Neutrophil (primary cell): Measurements from ENCODE around the gene PPP1R3E.

Source experiments
- H3K27ac ChIP-seq: fragments of 200-600 bp; sonication (generic); 2 replicates; pipeline ENCODE4 v1.5.1; 2016; ENCODE audit warnings: mild to moderate bottlenecking, moderate library complexity
- H3K27me3 ChIP-seq: fragments of 200-600 bp; sonication (generic); 2 replicates; pipeline ENCODE4 v1.6.0; 2016; ENCODE audit warnings: mild to moderate bottlenecking
- H3K36me3 ChIP-seq: fragments of 200-600 bp; sonication (generic); 2 replicates; pipeline ENCODE4 v1.5.1; 2017
- H3K4me1 ChIP-seq, 2 experiments: fragments of 200-600 bp in 1 of 2; sonication (generic) in 1 of 2; 1 replicate in 1 of 2; 2 replicates in 1 of 2; pipeline versions ENCODE4 v1.5.1 to v1.6.1; 2013 to 2016; ENCODE audit warnings: low read depth in 1 of 2, low read length in 1 of 2, mild to moderate bottlenecking in 1 of 2, moderate library complexity in 1 of 2; ENCODE audit not compliant: control insufficient read depth in 1 of 2, insufficient read depth in 1 of 2
- H3K4me3 ChIP-seq, 2 experiments: fragments of 200-600 bp in 1 of 2; sonication (generic) in 1 of 2; 1 replicate in 1 of 2; 2 replicates in 1 of 2; pipeline ENCODE4 v1.5.1; 2013 to 2016; ENCODE audit warnings: low read depth in 1 of 2, low read length in 1 of 2, mild to moderate bottlenecking in 1 of 2, moderate library complexity in 1 of 2
- H3K9me3 ChIP-seq: fragments of 200-600 bp; sonication (generic); 2 replicates; pipeline ENCODE4 v1.5.1; 2016
- TF ChIP-seq, protein P1 (sequence below): fragments of 200-600 bp; sonication (generic); IDR thresholded peaks from 2 replicates; pipeline ENCODE4 v1.5.1; 2016; ENCODE audit warnings: antibody characterized with exemption

Gene PPP1R3E, protein sequence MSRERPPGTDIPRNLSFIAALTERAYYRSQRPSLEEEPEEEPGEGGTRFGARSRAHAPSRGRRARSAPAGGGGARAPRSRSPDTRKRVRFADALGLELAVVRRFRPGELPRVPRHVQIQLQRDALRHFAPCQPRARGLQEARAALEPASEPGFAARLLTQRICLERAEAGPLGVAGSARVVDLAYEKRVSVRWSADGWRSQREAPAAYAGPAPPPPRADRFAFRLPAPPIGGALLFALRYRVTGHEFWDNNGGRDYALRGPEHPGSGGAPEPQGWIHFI

DNA sequence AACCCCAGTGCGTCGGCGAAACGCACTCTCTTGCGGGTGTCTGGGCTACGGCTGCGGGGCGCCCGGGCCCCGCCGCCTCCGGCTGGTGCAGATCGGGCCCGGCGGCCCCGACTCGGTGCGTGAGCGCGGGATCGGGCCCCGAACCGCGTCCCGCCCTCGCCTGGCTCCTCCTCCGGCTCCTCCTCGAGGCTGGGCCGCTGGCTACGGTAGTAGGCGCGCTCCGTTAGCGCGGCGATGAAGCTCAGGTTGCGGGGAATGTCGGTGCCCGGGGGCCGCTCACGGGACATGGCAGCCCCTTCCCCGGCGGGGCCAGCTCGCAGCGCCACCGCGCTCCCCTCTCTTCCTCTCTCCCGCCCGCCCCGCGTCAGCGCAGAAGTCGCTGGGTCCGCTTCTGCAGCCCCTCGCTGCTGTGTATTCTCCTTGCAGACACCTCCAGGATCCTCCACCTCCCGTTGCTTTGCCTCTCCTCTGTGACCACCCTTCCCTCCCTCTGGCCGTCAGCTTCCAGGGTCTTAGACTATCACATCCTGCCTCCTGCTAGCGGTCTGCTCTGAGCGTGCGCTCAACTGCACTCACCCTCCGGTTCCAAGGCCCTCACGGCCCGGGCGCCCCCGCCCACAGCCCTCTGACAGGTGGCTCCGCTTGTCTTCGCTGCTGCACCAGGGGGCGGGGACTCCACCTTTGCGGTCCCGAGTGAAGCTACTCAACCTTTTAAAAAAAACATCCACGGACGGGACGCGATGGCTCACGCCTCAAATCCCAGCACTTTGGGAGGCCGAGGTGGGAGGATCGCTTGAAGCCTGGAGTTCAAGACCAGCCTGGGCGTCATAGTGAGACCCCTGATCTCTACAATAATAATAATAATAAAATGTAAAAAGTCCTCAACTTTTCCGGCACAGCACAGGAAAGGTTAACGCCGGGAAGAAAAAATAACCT, at the start of gene PPP1R3E:
Gene PPP1R3E, minus strand, starts transcription at position 570 of the 936 bp plus-strand sequence. Its CDS starts 283 bp downstream, at position 287.
- Histone ChIP-seq H3K4me1 (peaks cover 34 to 58% of the 10 kb centered on the region in 2 experiments), H3K9me3 (no peaks in the 10 kb centered on the region), H3K36me3 (peaks cover 8% of the 10 kb centered on the region), H3K4me3 (peak within 1 kb of the TSS; percentile 94 to 99), H3K27me3 (no peaks in the 10 kb centered on the region), H3K27ac (peak within 1 kb of the TSS; percentile 99)
- TF ChIP-seq, protein P1, sequence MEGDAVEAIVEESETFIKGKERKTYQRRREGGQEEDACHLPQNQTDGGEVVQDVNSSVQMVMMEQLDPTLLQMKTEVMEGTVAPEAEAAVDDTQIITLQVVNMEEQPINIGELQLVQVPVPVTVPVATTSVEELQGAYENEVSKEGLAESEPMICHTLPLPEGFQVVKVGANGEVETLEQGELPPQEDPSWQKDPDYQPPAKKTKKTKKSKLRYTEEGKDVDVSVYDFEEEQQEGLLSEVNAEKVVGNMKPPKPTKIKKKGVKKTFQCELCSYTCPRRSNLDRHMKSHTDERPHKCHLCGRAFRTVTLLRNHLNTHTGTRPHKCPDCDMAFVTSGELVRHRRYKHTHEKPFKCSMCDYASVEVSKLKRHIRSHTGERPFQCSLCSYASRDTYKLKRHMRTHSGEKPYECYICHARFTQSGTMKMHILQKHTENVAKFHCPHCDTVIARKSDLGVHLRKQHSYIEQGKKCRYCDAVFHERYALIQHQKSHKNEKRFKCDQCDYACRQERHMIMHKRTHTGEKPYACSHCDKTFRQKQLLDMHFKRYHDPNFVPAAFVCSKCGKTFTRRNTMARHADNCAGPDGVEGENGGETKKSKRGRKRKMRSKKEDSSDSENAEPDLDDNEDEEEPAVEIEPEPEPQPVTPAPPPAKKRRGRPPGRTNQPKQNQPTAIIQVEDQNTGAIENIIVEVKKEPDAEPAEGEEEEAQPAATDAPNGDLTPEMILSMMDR = no peak

DNA sequence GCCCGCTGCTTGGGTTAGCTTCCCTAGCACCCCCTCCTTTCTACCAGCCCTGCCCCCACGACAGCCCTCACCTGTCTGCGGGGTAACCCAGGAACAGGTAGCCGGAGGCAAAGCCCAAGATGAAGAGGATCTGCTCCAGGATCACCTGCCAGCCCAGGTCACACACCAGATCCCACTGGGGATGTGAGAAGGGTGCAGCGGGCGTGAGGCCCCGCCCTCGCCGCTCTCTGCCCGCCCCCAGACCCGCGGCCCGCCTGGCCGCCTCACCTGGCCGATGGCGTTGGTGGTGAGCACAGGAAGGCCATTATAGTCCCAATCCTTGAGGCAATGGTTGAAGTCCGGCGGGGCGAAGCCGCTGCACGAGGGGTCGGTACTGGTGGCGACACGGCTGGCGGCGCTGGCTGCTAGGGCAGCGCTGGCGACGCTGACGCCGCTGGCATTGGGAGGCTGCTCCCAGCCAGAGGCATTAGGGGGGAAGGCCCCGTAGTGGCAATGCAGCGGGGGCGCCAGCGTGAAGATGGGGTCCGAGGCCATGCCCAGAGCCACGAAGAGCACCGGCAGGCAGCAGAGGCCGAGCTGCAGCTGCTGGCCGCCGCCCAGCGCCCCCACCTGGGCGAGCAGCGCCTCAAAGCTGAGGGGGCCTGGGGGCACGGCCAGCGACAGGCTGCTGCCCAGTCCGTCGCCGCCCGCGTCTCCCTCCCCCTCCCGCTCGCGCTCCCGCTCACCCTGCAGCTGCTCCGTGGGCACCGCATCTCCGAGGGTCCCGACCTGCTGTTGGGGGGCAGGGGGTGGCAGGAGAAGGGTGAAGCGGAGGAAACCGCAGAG, 49.2 kb upstream of the PPP1R3E start:
- TF ChIP-seq, protein P1 = no peak
- no peaks in the 10 kb centered on the region for H3K36me3 ChIP-seq
- no peak overlapping the region for H3K27ac ChIP-seq
- H3K9me3 ChIP-seq = no peaks in the 10 kb centered on the region
- H3K4me1 ChIP-seq = peaks cover 0 to 14% of the 10 kb centered on the region in 2 experiments
- peak overlapping the region in 1 of 2 experiments; percentile 10 for H3K4me3 ChIP-seq
- peaks cover 81% of the 10 kb centered on the region for H3K27me3 ChIP-seq

DNA sequence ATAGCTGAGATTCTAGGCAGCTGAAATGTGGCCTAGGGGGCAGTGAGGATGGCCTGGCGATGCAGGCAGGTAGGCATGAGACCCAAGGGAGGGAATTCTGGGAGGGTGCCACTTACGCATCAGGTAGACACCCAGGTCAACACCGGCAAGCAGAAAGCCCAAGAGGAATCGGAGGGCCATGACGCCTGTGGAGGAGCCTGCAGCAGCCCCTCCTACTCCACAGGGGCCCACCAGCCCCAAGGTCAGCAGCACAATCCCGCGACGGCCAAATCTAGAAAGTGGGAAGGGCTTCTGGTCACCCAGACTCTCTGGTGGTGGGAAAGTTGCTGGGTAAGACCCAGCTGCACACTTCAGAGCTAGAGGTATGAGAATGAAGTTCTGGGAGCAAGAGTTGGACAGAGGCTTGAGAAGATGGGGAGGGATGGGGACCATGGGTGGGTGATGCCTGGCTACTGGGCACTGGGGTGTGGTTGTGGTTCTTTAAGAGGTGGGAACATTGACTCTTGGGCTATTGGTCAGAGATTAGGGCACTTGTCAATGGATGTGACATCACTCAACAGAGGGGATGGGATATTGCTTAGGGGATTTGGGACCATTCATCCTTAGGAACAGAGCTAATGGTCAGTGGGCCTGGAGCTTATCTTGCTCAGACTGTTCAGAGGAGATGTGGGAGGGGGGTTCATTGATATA, 46.6 kb upstream of the PPP1R3E start:
- H3K4me3 ChIP-seq = no peak overlapping the region
- H3K4me1 ChIP-seq = peaks cover 0 to 14% of the 10 kb centered on the region in 2 experiments
- TF ChIP-seq, protein P1 = no peak
- H3K27me3 ChIP-seq = peaks cover 55% of the 10 kb centered on the region
- no peak overlapping the region for H3K27ac ChIP-seq
- no peaks in the 10 kb centered on the region for H3K36me3 ChIP-seq
- H3K9me3 ChIP-seq = no peaks in the 10 kb centered on the region

DNA sequence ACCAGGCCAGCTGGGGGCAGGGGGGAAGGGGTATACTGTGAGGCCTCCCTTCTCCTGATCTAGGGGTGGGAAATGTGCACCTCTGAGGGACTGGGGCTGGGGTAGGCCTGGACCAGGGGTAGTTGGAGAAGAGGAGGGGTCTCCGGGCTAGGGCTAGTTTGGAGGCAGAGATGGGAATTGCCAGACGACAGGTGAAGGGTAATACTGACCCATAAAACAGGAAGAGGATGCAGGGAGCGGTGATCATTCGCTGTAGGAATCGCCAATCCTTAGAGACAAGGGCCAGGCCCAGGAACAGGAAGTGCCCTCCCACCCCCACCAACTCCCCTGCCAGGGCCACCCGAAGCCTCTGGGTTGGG, 45.6 kb upstream of the PPP1R3E start:
- TF ChIP-seq, protein P1 = no peak
- H3K36me3 ChIP-seq = no peaks in the 10 kb centered on the region
- no peaks in the 10 kb centered on the region for H3K9me3 ChIP-seq
- no peak overlapping the region for H3K27ac ChIP-seq
- peaks cover 45% of the 10 kb centered on the region for H3K27me3 ChIP-seq
- H3K4me3 ChIP-seq = no peak overlapping the region
- H3K4me1 ChIP-seq = peaks cover 0 to 14% of the 10 kb centered on the region in 2 experiments
